Measurements from ENCODE around the gene RGSL1.

Gene RGSL1

DNA sequence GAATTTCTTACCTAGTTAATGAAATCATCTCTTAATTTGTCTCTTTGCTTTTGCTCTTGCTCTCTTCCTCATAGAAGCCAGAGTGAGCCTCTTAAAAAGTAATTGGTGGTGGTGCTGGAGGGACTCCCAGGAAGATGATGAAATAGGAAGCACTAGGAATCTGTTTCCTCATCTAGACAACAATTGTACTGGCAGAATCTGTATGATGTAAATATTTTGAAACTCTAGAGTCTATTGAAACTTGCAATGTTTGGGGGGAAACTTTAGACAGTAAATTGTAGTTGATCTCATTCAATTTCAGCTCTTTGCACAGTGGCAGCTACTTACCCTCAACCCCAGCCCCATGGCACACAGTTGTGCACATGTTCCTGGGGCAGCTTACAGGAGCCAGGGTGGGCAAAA is 10.6 kb downstream of the RGSL1 start:
- peak; percentile 6 for DNase-seq (ENCODE audit: low read depth)

DNA sequence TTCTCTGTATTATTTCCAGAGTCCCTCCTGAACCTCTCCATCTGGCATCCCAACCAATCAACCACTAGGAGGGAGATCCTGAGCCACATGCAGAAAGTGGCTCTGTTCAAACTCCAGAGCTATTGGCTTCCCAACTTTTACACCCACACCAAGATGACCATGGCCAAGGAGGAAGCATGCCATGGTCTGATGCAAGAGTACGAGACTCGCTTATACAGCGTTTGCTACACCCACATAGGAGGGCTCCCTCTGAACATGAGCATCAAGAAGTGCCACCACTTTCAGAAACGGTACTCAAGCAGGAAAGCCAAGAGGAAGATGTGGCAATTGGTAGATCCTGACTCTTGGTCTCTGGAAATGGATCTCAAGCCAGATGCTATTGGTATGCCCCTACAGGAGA is 23.6 kb downstream of the RGSL1 start:
- TF ChIP-seq, protein P1, sequence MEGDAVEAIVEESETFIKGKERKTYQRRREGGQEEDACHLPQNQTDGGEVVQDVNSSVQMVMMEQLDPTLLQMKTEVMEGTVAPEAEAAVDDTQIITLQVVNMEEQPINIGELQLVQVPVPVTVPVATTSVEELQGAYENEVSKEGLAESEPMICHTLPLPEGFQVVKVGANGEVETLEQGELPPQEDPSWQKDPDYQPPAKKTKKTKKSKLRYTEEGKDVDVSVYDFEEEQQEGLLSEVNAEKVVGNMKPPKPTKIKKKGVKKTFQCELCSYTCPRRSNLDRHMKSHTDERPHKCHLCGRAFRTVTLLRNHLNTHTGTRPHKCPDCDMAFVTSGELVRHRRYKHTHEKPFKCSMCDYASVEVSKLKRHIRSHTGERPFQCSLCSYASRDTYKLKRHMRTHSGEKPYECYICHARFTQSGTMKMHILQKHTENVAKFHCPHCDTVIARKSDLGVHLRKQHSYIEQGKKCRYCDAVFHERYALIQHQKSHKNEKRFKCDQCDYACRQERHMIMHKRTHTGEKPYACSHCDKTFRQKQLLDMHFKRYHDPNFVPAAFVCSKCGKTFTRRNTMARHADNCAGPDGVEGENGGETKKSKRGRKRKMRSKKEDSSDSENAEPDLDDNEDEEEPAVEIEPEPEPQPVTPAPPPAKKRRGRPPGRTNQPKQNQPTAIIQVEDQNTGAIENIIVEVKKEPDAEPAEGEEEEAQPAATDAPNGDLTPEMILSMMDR (IDR thresholded peaks at IDR 0.05; ENCODE audit: insufficient read depth, low read depth, low read length, missing control alignments) = no peak
- H3K4me3 ChIP-seq (ENCODE audit: low read length) = no peak overlapping the region
- DNase-seq (ENCODE audit: low read depth) = no peak

More for the DNA sequence above, 10.6 kb downstream of the RGSL1 start:
- TF ChIP-seq, protein P1 (IDR thresholded peaks at IDR 0.05; ENCODE audit: insufficient read depth, low read depth, low read length, missing control alignments) = no peak
- H3K4me3 ChIP-seq (ENCODE audit: low read length) = no peak overlapping the region

DNA sequence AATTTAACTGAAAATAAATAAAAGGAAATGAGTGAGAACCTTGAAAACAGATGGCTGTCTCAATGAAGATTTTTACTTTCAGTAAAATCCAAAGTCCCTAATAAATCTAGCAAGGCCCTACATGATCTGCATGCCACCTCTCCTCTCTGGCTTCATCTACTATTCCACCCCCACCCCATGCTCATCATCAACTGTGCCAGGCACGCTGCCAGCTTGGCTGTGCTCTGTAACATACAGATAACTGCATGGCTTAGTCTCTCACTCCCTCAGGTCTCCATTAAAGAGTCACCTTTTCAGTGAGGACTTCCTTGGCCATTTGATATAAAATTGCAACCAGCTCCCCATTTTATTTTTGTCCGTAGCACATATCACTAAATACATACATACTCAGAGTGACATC is 26.7 kb downstream of the RGSL1 start:
- TF ChIP-seq, protein P1 (IDR thresholded peaks at IDR 0.05; ENCODE audit: insufficient read depth, low read depth, low read length, missing control alignments) = no peak
- no peak overlapping the region for H3K4me3 ChIP-seq (ENCODE audit: low read length)
- no peak for DNase-seq (ENCODE audit: low read depth)

DNA sequence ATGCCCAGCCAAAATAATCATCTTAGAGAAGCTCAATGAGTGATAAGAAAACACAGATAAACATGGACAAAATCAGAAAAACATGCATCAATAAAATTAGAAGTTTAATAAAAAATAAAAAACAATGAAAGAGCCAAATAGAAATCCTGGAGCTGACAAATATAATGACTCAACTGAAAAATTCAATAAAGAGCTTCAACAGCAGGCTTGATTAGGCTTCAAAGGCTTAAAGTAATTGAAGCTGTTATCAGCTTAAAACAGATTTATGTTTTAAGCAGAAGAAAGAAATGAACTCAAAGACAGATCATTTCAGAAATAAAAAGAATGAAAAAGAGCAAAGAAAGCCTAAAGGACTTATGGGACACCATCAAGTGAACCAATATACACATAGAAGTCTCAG is 28.3 kb downstream of the RGSL1 start:
- no peak for DNase-seq (ENCODE audit: low read depth)
- TF ChIP-seq, protein P1 (IDR thresholded peaks at IDR 0.05; ENCODE audit: insufficient read depth, low read depth, low read length, missing control alignments) = no peak
- H3K4me3 ChIP-seq (ENCODE audit: low read length) = no peak overlapping the region

DNA sequence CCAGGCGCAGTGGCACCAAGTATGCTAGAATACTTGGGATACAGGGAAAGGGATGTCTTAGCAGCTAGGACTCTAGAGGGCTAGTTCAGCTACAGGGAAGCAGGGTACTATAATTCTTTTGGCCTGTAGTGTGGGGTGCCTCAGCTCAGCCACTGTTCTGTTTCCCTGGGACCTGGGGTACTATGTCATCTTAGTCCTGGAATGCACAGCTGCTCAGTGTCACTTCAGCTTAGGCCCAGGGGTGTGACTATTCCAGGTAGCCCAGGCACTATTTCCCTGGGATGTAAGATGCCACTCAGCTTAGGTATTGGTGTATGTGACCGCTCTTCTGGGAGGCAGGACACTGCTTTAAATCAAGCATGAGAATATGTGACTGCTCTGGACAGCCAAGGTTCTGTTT is 34.1 kb downstream of the RGSL1 start:
- TF ChIP-seq, protein P1 (IDR thresholded peaks at IDR 0.05; ENCODE audit: insufficient read depth, low read depth, low read length, missing control alignments) = no peak
- no peak for DNase-seq (ENCODE audit: low read depth)
- no peak overlapping the region for H3K4me3 ChIP-seq (ENCODE audit: low read length)

DNA sequence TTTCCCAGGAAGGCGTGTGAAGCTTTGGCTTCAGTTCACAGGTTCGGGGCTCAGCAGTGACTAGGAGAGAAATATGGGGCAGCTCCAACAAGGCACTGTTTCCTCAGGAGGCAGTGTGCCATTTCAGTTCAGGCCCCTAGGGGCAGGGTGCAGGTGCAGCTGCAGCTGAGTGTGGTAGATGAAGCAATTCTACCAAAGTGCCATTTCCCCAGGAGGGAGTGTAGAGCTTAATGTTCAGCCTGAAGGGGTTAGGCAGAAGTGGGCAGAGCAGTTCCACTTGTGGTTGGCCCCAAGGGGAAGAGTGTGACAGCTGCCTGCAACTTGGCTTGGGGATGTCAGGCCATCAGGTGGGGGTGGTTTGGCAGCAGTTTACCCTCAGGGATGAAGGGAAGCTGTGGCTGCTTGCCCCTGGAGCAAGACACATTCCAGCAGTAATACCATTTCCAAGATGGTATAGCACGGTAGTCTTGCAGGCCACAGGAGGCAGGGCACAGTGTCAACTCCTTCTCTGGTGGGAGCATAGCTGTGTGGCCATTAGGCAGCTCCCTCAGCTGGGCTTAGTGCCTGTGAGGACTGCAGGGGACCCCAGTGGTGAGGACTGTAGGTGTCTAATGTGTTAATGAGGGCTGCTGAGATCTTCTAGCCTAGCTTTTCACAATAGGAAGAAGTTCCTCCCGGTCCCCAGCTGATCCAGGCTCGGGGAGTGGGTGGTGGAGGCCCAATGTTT is 34.7 kb downstream of the RGSL1 start:
- TF ChIP-seq, protein P1 (IDR thresholded peaks at IDR 0.05; ENCODE audit: insufficient read depth, low read depth, low read length, missing control alignments) = peak; percentile 48
- peak; percentile 27 for DNase-seq (ENCODE audit: low read depth)
- no peak overlapping the region for H3K4me3 ChIP-seq (ENCODE audit: low read length)

DNA sequence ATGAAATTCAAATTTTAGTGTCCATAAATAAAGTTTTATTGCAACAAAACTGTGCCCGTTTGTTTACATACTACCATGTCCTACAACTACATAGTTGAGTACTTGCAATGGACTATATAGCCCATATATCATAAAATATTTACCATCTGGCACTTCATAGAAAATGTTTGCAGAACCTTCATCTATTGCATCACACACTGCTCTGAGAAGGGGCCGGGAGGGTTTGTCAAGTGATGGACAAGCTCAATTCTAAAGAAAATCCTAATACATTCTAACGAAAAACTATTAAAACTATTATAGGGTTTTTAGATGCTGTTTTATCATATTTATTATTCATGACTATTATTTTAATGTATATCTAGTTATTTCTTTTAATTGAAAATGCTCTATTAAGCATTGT is 35.9 kb downstream of the RGSL1 start:
- no peak for DNase-seq (ENCODE audit: low read depth)
- TF ChIP-seq, protein P1 (IDR thresholded peaks at IDR 0.05; ENCODE audit: insufficient read depth, low read depth, low read length, missing control alignments) = no peak
- H3K4me3 ChIP-seq (ENCODE audit: low read length) = no peak overlapping the region

All from epithelial cell of esophagus (primary cell).